Camera-type eye (tissue), 1 donor: ENCODE measurements around the gene IL2. TPM values are rescaled to one million over a fixed set of nuclear protein-coding genes. Genes with fewer than 3 reads are reported as not detected.

Source experiments
- total RNA-seq: library from RNA; depleted of rRNA; stranded (reverse); fragments of >200 nt; gene quantifications from one replicate; pipeline ENCODE4 v1.2.3, GENCODE V29; 2014

Gene IL2
- total RNA-seq: not detected

DNA sequence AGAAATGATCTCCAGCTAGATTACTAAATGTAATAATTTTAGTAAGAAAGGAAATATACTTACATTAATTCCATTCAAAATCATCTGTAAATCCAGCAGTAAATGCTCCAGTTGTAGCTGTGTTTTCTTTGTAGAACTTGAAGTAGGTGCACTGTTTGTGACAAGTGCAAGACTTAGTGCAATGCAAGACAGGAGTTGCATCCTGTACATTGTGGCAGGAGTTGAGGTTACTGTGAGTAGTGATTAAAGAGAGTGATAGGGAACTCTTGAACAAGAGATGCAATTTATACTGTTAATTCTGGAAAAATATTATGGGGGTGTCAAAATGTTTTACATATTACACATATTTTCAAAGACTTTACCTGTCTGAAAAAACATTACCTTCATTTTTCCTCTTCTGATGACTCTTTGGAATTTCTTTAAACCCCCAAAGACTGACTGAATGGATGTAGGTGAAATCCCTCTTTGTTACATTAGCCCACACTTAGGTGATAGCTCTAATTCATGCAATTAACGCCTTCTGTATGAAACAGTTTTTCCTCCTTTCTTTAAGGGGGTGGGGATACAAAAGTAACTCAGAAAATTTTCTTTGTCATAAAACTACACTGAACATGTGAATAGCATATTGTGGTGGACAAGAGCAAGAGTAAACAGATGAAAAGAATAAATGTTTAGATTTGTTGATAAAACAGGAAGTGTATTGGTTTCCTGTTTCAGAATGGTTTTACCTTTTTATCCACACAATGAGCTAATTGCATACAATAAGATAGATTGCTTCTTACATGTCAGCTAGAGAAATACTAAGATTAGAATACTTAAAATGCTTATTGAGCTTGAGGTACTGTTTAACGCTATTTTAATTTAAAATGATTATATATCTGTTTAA lies at the start of gene IL2:
Gene IL2, minus strand, starts transcription at position 495 of the 886 bp plus-strand sequence. Its CDS starts 285 bp downstream, at position 210.

Other genes starting within 250 kb of the IL2 start
- not detected for gene ADAD1, start 77.7 kb downstream of the IL2 start, total RNA-seq
- gene IL21, start 164.3 kb upstream of the IL2 start, total RNA-seq: not detected